Lung (tissue), 12 donors: ENCODE data around the gene PPP6C. TPM values are rescaled to one million over a fixed set of nuclear protein-coding genes. Genes with fewer than 3 reads are reported as not detected.

ENCODE experiments used
- ATAC-seq: fragments of 200-7000 bp; cut with Tn5 transposase; one replicate; pipeline ENCODE4 v1.9.1; 2020; ENCODE audit warnings: moderate number of reproducible peaks; ENCODE audit not compliant: insufficient read depth, low FRiP score
- DNase-seq, 3 donors: peaks; one replicate each; pipeline ENCODE4 v3.0.0-alpha.2; 2013 to 2017
- H3K27ac ChIP-seq, 2 donors: one replicate each; pipeline ENCODE4 v1.5.1; 2013; ENCODE audit warnings: mild to moderate bottlenecking in 2 of 2, moderate library complexity in 2 of 2, control low read depth in 1 of 2, inconsistent platforms in 1 of 2, low read depth in 1 of 2, low read length in 1 of 2
- H3K27me3 ChIP-seq, 3 donors: one replicate each; pipeline ENCODE4 v1.5.1; 2013; ENCODE audit warnings: low read length in 2 of 3; ENCODE audit not compliant: control insufficient read depth in 3 of 3, insufficient read depth in 3 of 3
- H3K36me3 ChIP-seq, 4 donors: one replicate each; pipeline ENCODE4 v1.5.1; 2013; ENCODE audit warnings: low read length in 4 of 4, mild to moderate bottlenecking in 1 of 4, moderate library complexity in 1 of 4; ENCODE audit not compliant: control insufficient read depth in 4 of 4, insufficient read depth in 4 of 4
- H3K4me1 ChIP-seq, 5 donors: one replicate each; pipeline ENCODE4 v1.5.1; 2013; ENCODE audit warnings: low read length in 5 of 5, mild to moderate bottlenecking in 2 of 5, moderate library complexity in 1 of 5; ENCODE audit not compliant: control insufficient read depth in 5 of 5, insufficient read depth in 5 of 5
- H3K4me3 ChIP-seq: one replicate; pipeline ENCODE4 v1.5.1; 2013; ENCODE audit warnings: mild to moderate bottlenecking, control low read depth, moderate library complexity
- H3K9ac ChIP-seq, 2 donors: one replicate each; pipeline ENCODE4 v1.5.1; 2013; ENCODE audit warnings: low read length in 2 of 2, control low read depth in 1 of 2; ENCODE audit not compliant: insufficient read depth in 1 of 2
- H3K9me3 ChIP-seq, 4 donors: one replicate each; pipeline ENCODE4 v1.5.1; 2013; ENCODE audit warnings: low read length in 3 of 4, mild to moderate bottlenecking in 1 of 4, moderate library complexity in 1 of 4; ENCODE audit not compliant: control insufficient read depth in 4 of 4, insufficient read depth in 3 of 4
- WGBS, 2 donors: extraction: QIAGEN DNeasy Blood & Tissue Kit; methylation state at CpG; one replicate each; pipeline ENCODE4 v1.1.7; 2013; 5-methylcytosine and 5-hydroxymethylcytosine counted together
- polyA plus RNA-seq, 2 donors: library from polyadenylated mRNA; stranded (reverse); fragments of 200-250 nt; gene quantifications; one replicate each; pipeline ENCODE4 v1.2.1, GENCODE V29; 2013
- total RNA-seq, 2 donors: library from RNA; depleted of rRNA in 1 of 2; stranded (reverse); fragments of >200 nt in 1 of 2; gene quantifications; one replicate each; pipeline ENCODE4 v1.2.1, GENCODE V29; 2014 to 2021
- TF ChIP-seq, protein P1 (sequence below): IDR thresholded peaks from 2 replicates; pipeline ENCODE4 v1.5.1; 2012; ENCODE audit warnings: mild to moderate bottlenecking; ENCODE audit errors: control extremely low read depth, extremely low read depth
- donor health status: control.
- donor health status: control.
- donor health status: Bipolar disorder and iron deficiency.
- donor health status: healthy.
- donor health status: DM: yes; HTN: yes; CAD: no.

Gene PPP6C
- total and polyA plus RNA-seq, 4 donors, result 20.8 to 37.0 (median 25.4) TPM

DNA sequence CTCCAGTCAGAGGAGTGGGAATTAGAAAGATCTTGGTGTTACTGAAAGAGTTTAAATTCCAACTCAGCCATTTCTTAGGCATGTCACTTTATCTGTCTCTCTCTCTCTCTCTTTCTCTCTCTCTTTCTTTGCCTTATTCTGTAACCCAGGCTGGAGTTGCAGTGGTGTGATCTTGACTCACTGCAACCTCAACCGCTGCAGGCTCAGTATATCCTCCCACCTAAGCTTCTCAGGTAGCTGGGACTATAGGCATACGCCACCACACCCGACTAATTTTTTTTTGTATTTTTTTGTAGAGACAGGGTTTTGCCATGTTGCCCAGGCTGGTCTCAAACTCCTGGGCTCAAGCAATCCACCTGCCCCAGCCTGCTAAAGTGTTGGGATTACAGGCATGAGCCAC is 29.0 kb upstream of the PPP6C start:
- ATAC-seq (no peak), DNase-seq (no peak)
- Histone ChIP-seq H3K27ac (no peak overlapping the region), H3K27me3 (no peaks in the 10 kb centered on the region), H3K36me3 (peaks cover 0 to 16% (median 8%) of the 10 kb centered on the region in 4 donors), H3K4me1 (no peaks in the 10 kb centered on the region), H3K4me3 (no peak overlapping the region), H3K9ac (no peak overlapping the region), H3K9me3 (no peaks in the 10 kb centered on the region)
- TF ChIP-seq, protein P1, sequence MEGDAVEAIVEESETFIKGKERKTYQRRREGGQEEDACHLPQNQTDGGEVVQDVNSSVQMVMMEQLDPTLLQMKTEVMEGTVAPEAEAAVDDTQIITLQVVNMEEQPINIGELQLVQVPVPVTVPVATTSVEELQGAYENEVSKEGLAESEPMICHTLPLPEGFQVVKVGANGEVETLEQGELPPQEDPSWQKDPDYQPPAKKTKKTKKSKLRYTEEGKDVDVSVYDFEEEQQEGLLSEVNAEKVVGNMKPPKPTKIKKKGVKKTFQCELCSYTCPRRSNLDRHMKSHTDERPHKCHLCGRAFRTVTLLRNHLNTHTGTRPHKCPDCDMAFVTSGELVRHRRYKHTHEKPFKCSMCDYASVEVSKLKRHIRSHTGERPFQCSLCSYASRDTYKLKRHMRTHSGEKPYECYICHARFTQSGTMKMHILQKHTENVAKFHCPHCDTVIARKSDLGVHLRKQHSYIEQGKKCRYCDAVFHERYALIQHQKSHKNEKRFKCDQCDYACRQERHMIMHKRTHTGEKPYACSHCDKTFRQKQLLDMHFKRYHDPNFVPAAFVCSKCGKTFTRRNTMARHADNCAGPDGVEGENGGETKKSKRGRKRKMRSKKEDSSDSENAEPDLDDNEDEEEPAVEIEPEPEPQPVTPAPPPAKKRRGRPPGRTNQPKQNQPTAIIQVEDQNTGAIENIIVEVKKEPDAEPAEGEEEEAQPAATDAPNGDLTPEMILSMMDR, result no peak
- WGBS, 2 donors, result 94 to 99% methylated on average over 3 of the region's 3 CpGs

DNA sequence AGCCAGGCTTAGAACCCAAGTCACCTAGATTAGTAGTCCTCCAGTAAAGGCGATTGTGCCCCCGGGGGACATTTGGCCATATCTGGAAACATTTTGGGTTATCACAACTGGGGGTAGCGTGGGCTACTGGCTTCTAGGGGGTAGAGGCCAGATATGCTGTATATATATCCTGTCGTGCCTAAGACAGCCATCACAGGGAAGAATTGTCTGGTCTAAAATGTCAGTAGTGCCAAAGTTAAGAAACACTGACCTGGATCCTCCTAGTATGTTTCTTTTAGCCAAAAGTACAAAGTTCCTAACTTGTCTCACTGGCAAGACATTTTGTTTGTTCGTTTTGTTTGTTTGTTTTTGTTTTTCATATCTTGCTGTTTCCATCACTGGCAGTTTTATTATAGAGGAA is 24.6 kb upstream of the PPP6C start:
- Histone ChIP-seq H3K4me1 (no peaks in the 10 kb centered on the region), H3K4me3 (no peak overlapping the region), H3K27ac (no peak overlapping the region), H3K36me3 (peaks cover 3 to 16% (median 11%) of the 10 kb centered on the region in 4 donors), H3K27me3 (no peaks in the 10 kb centered on the region), H3K9me3 (no peaks in the 10 kb centered on the region), H3K9ac (no peak overlapping the region)
- TF ChIP-seq, protein P1, result no peak
- ATAC-seq (no peak), DNase-seq (no peak)
- WGBS, 2 donors, result 86 to 88% methylated on average over 5 of the region's 5 CpGs

DNA sequence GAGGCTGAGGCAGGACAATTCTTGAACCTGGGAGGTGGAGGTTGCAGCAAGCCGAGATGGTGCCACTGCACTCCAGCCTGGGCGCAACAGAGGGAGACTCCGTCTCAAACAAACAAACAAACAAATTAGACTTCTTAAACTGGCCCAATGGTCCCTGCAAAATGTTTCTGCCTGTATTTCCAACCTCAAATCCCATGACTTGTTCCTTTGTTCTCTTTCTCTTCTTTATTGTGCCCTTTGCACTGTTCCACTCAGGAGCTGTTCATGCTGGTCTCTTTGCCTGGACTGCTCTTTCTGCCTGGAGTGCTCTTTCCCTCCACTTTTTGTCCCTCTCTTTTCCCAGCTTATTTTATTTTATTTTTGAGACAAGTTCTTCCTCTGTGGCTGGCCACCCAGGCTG is 14.9 kb upstream of the PPP6C start:
- TF ChIP-seq, protein P1, result no peak
- 82 to 96% methylated on average over 3 of the region's 3 CpGs for WGBS, 2 donors
- Histone ChIP-seq H3K36me3 (peaks cover 0 to 20% (median 9%) of the 10 kb centered on the region in 4 donors), H3K9ac (no peak overlapping the region), H3K4me3 (no peak overlapping the region), H3K9me3 (no peaks in the 10 kb centered on the region), H3K27ac (no peak overlapping the region), H3K27me3 (no peaks in the 10 kb centered on the region), H3K4me1 (peaks cover 0 to 3% (median 0%) of the 10 kb centered on the region in 5 donors)
- DNase-seq (no peak), ATAC-seq (no peak)
